GM10266 (cell line): Measurements from ENCODE around the gene LCTL.

Experiments used
- DNase-seq: peaks from one replicate; pipeline ENCODE4 v3.0.0; 2012; ENCODE audit errors: extremely low spot score
- TF ChIP-seq, protein P1 (sequence below): IDR thresholded peaks from 2 replicates; pipeline ENCODE4 v1.5.1; 2012; ENCODE audit warnings: mild to moderate bottlenecking, low read depth; ENCODE audit not compliant: control insufficient read depth, insufficient read depth; ENCODE audit errors: missing control alignments

Gene LCTL

DNA sequence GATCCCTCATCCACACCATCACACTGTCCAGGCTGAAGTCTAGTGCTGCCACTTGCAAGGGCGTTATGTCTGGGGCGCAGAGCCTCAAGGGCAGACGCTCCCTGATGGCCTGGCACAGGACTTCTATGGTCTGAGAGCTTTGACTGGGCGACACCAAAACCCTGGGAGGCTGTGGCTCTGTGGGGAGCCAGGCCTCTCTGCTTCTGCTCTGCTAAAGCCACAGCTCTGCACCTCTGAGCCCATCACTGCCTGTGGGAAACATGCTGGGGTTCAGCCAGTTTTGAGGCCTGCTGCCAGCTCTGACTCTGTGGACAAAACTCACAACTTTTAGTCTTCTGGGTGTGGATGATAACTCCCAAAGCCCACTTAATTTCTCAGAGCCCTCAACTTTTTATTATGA lies 6.3 kb upstream of the LCTL start:
- TF ChIP-seq, protein P1, sequence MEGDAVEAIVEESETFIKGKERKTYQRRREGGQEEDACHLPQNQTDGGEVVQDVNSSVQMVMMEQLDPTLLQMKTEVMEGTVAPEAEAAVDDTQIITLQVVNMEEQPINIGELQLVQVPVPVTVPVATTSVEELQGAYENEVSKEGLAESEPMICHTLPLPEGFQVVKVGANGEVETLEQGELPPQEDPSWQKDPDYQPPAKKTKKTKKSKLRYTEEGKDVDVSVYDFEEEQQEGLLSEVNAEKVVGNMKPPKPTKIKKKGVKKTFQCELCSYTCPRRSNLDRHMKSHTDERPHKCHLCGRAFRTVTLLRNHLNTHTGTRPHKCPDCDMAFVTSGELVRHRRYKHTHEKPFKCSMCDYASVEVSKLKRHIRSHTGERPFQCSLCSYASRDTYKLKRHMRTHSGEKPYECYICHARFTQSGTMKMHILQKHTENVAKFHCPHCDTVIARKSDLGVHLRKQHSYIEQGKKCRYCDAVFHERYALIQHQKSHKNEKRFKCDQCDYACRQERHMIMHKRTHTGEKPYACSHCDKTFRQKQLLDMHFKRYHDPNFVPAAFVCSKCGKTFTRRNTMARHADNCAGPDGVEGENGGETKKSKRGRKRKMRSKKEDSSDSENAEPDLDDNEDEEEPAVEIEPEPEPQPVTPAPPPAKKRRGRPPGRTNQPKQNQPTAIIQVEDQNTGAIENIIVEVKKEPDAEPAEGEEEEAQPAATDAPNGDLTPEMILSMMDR: no peak
- no peak for DNase-seq

DNA sequence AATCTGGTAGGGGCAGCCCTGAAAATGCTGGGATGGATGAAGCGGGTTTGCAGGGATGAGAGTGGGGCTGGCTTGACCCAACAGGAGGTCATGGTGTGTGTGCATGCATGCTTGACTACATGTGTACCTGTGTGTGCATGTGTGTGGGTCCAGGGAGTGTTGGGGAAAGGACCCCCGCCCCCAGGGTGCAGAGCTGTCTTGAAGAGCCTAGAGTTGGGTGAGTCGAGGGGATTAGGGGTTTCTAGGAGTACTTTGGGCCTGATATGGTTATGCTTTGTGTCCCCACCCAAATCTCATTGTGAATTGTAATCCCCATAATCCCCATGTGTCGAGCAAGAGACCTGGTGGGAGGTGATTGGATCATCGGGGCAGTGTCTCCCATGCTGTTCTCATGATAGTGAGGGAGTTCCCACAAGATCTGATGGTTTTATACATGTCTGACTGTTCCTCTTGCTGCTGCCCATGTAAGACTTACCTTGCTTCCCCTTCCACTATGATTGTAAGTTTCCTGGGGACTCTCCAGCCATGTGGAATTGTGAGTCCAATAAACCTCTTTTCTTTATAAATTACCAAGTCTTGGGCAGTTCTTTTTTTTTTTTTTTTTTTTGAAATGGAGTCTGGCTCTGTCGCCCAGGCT lies 5.2 kb upstream of the LCTL start:
- DNase-seq: no peak
- TF ChIP-seq, protein P1: no peak

DNA sequence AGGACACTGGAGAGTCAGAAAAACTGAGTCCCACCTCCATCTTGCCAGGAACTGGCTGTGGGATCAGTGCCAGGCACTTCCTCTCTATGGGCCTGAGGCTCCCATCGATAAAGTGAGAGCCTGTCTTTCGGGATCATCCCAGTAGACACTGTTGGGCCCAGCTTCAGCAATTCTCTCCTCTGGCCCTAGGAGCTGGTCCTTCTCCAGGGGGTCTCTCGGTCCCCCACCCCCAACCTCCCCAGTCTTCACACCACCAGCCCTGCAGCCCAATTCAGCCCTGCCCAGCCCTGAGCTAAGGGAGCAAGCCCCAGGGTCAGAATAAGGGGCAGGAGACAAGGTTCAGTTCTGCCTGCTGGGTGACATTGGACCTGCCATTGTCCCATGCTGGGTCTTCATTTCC lies 4.5 kb upstream of the LCTL start:
- TF ChIP-seq, protein P1: no peak
- no peak for DNase-seq

DNA sequence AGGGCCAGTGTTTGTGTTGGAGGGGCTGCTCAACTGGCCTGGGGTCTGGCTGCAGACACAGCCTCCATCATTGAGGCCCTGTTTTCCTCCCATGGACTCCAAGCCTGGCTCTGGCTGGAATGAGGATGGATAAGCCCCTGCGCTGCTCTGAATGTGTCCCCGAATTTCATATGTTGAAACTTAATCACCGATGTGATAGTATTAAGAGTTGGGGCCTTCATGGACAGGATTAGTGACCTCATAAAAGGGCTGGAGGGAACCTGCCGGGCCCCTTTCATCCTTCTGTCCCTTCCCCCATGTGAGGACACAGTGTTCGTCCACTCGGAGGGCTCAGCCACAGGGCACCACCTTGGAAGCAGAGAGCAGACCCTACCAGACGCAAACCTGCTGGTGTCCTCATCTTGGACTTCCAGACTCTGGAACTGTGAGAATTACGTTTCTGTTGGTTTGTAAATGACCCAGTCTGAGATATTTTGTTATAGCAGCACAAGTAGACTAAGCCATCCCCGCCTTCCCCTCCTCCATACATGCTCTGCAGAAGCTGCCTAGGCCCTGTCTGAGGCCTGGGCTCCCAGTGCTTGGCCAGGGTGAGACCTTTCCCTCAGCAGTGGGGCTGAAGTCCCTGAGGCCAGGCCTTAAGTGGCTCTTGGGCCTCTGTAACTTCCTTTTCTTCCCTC lies 3.8 kb upstream of the LCTL start:
- DNase-seq: no peak
- TF ChIP-seq, protein P1: no peak

DNA sequence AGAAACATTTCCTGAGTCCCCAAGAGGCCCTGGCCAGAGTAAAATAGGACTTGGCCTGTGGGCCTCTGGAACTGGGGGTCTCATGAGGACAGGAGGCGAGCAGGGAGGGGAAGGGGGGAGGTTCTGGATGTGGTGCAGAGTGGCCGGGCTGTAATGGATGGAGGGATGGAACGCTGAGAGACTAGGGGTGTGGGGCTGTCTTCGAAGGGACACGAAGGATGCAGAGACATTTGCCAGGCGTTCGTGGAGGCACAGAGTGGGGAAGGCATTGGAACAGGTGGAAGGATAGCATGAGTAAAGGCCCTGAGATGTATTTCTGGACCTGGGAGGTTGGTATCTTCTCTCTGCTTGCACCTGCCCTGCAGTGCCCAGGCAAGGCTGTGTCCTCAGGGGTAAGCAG lies 2.1 kb upstream of the LCTL start:
- TF ChIP-seq, protein P1: no peak

DNA sequence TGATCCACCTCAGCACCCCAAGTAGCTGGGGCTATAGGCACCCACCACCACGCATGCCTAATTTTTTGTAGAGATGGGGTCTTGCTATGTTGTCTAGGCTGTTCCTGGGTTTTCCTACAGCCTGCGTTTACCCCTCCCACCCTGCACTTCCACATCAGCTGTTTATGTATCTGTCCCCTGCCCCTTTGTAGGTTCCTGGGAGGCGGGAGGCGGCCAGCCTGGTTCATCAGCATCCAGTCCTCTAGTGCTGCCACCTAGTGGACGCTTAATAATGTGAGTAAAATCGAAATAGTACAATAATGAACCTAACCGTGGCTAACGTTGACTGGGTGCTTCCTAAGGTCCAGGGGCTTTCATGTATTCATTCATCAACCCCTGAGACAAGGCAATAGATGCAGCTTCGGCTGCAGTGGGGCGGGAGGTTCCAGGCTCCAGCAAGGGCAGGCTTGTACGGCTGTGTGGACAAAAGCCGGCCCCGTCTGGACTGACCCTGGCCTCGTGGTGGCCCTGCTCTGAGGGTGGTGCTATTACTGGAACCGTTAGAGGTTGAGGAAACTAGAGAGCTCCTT lies 1.2 kb upstream of the LCTL start:
- DNase-seq: peak; percentile 79
- TF ChIP-seq, protein P1: peak; percentile 79

More for the DNA sequence above, 2.1 kb upstream of the LCTL start:
- DNase-seq: no peak

DNA sequence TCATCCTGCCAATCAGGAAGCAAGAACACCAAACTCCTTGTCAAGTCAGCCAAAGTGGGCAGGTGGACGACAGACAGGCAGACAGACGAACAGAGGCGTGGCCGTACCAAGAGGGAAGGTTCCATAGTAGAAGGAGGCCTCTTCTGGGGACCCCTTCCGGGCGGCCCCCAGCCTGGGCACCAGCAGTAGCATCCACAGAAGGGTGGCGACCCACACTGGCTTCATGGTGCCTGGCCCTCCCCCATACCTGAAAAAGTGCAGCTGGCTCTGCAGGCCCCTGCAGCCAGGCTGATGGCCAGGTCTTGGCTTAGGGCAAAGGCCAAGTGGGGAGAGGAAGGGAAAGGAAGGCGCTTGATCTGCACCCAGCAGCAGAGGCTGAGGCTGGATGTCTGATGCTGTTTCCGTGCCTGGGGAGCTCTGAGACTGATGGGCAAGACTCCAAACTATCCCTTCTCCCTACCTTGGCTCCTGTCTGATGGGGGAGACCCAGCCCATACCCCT lies 607 bp downstream of the LCTL start:
- no peak for DNase-seq
- TF ChIP-seq, protein P1: no peak
